GM19397 (cell line): ENCODE measurements around the gene VTA1.
"Not testable (repeated sequence)": the region's sequence is repeated elsewhere in the genome, so short reads cannot be mapped to it uniquely, and the experiment has no call there.

Experiments used
- ATAC-seq: cut with Tn5 transposase; IDR thresholded peaks from one replicate; pipeline ENCODE4 v1.9.1; 2021; ENCODE audit warnings: mild to moderate bottlenecking, moderate library complexity; ENCODE audit not compliant: unreplicated experiment

VTA1 gene

DNA sequence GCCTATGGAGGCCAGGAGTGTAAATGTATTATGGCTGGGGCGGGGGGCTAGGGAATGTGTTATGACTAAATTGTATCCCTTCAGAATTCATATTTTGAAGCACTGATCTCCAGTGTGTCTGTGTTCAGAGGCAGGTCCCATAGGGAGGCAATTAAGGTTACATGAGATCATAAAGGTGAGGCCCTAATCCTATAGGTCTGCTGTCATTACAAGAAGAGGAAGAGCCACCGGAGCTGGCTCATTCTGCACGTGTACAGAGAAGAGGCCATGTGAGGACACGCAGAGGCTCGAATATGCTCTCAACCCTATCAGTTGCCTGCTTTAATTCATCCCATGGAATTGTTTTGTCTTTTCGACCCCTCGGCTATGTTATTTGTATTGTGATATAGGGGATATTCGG, 76.9 kb downstream of the VTA1 start:
- ATAC-seq = no peak

DNA sequence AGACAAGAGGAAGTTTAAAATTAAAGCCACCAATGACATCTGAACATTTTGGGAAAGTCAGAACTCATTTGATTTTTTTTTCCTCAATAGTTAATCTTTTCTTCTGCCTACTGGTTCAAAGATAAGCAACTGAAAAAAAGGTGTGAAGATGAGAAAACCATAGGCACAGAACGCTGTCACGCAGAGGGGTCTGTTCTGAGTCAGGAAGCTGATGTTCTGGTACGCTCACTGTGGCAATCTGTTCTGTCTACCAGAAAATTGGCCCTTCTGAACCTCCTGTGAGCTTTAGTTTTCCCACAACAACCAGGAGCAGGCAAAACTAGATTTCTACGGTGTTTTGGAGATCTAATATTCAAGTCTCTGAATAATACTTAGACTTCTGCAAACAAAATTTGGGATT, 78.1 kb downstream of the VTA1 start:
- no peak for ATAC-seq

- no peak for ATAC-seq
These were observed 78.5 kb downstream of the VTA1 start for GRCh38 chr6:142225552-142225951.

DNA sequence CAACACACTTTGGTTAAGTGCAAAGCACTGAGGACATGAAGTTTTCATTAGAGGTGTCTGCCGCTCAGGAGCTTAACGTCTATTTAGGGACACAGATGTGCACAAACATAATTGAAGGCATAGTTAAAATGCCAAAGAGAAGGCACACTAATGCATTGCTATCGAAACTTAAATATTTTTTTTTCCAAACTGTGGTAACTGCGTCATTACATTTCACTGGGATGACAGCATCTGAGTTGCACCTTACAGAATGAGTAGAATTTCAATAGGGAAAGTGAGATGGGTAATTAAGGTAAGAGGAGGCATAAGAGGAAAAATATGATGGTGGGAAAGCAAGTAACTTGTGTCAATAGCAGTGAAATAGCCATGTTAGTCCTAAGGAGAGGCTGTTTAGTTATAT, 79.7 kb downstream of the VTA1 start:
- ATAC-seq = no peak

GRCh38 chr6:142229518-142230270, 82.6 kb downstream of the VTA1 start:
- ATAC-seq = not testable (repeated sequence)

- not testable (repeated sequence) for ATAC-seq
These were observed 85.4 kb downstream of the VTA1 start for GRCh38 chr6:142232206-142233044.

DNA sequence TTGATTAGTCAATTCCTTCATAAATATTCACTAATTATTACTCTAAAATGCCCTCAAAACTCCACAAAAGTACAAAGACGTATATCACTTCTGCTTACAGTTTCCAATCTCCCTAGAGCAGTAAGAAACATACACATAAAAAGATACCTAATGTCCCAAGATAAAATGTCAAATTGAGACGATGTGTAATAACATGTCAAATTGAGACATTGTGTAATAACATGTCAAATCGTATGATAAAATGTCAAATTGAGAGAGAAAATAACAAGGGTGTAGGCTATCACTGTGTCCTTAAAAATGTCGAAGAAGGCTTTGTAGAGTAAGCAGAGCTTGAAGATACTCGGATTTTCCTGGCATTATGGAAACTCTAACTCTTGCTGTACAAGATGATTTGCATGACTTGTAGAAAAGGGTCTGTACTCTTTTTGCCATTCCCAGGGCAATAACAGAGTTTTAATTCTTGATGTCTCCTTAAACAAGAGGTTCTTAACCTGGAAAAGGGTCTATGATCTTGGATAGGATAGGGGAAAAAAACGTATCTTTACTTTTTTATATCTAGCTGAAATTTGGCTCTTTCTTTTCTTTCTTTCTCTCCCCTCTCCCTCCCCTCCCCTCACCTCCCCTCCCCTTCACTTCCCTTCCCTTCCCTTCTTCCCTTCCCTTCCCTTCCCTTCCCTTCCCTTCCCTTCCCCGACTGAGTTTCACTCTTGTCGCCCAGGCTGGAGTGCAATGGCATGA, 87.1 kb downstream of the VTA1 start:
- no peak for ATAC-seq

DNA sequence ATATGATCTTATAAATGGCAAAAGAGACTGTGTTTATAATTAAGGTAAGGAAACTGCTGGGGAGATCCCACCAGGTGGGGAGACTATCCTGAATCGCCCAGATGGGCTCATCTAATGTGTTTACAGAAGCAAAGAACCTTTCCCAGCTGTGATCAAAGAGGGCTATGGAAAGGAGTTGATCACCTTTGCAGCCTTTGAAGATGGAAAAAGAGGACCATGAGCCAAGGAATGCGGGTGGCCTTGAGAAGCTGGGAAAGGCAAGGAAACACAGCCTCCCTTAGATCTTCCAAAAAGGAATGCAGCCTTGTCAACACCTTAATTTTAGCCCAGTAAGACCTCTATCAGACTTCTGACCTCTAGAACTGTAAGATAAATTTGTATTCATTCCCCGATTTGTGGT, 88.2 kb downstream of the VTA1 start:
- ATAC-seq = no peak

GRCh38 chr6:142235791-142236190, 88.7 kb downstream of the VTA1 start:
- no peak for ATAC-seq

DNA sequence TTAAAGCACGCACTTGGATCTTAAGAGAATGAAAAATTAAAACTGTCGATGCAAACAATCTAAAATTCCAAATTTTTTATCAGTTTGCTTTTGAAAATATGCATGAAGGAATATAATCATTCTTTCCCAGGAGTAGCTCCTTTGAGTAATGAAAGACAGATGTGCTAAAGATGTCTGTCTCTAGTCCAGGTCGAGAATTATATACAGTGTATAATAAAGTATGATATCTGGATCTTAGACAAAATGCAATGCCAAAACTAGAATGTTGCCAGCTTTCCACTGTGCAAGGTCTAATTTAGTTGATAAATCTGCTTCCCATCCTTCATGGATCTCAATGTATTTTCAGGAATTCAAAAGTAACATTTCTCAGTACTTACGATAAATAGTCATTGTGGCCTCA, 89.6 kb downstream of the VTA1 start:
- ATAC-seq = no peak

DNA sequence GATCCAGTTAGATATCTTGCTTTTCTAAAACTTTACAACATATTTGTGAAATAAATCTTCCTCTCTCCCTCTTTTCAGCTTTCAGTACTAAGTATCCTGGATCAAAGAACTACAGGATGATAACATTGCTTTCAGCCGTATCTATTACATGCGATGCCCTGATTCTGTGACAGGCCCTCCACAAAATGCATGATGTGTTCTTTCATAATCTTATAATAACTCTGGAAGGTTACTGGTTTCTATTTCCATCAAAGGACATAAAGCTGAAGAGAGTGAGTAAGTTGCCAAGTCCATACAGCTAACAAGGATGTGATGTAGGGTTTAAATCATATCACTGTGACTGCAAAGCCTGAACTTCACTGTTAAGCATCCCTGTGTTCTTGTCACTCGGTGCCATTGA, 91.8 kb downstream of the VTA1 start:
- ATAC-seq = no peak

- no peak for ATAC-seq
These were observed 93.1 kb downstream of the VTA1 start for GRCh38 chr6:142240179-142240578.

- ATAC-seq = no peak
These were observed 94.0 kb downstream of the VTA1 start for GRCh38 chr6:142241061-142241460.

- ATAC-seq = no peak
These were observed 95.2 kb downstream of the VTA1 start for GRCh38 chr6:142242269-142242668.

DNA sequence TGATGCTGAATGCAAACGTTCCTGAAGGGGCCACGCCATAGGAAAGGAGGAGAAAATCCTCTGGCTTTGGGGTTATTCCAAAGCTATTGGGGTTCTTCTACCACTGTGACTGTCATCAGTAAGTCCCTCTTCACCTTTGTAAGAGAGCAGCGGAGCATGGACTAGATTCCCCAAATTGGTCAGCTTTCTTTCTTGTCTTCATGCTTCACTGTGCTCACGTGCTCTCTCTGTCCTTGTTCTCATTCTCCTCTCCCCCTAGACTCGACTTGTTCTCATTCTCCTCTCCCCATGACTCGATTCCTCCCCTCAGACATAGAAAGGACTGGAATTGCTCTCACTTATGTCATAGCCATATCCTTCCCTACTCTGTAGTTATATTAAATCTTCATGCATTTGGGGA, 99.9 kb downstream of the VTA1 start:
- ATAC-seq = no peak

GRCh38 chr6:142249266-142249665, 102.2 kb downstream of the VTA1 start:
- no peak for ATAC-seq

DNA sequence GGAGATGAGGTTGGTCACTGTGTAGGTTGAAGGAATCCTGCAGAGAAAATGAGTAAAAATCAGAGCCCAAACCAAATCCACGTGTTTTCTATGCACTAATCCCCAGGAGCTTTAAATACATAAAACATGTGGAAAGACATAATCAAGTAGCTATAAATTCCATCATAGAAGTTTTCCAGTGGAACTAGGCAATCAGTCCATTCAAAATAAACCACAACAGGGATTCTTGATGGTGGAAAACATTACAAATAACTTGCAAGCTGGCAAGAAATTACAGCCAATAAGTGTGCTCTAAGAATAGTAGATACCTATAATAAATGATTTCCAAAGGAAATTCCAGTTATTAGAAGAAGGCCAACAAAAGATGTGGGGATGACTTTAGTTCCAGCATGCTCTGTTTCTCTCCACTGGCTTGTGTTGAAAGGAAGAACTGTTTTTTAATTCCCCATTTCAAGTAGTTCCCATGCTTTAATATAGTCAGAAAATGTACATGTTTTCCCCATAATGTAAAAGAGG, 104.9 kb downstream of the VTA1 start:
- no peak for ATAC-seq

- no peak for ATAC-seq
These were observed 107.5 kb downstream of the VTA1 start for GRCh38 chr6:142254513-142254912.

DNA sequence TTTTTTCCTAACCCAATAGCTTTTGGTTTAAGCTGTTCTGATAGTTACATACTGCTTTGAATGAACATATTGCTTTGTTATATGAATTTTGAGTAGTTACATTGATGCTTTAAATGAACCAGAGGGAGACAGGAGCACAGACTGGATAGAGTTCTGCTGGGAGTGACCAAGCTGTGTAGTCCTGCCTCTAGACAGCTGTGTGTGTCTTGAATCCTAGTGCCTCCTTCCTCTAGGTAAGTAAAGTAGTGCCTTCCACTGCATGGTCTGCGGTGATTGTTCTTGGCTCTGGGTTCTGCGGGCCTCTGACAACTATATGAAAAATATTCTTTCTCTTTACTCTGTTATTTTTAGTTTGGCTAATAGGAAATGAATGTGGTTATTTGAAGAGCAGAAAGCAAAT, 108.7 kb downstream of the VTA1 start:
- ATAC-seq = no peak

GRCh38 chr6:142258305-142258704, 111.2 kb downstream of the VTA1 start:
- no peak for ATAC-seq

DNA sequence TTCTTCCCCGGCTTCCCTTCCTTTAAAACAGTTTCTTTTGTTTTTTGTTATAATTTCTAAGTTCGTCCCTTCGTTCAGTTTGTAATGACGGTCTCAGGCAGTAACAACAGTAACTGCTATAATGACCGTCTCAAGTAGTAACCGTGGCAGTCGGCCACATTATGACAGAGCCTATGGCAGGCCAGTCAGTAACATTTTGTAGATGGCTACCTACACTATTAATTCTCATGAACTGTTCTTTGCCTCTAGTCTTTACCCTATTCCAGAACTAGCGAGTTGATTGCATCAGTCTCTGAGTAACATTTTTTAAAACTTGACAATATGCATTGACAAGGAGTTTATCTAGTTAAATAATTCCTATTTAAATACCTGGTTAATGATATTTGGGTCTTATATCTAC, 111.7 kb downstream of the VTA1 start:
- ATAC-seq = no peak
